GM19023 (cell line): ENCODE measurements around the gene USP2.

Source experiments
- ATAC-seq: cut with Tn5 transposase; IDR thresholded peaks from one replicate; pipeline ENCODE4 v1.9.1; 2021; ENCODE audit warnings: mild to moderate bottlenecking, moderate library complexity; ENCODE audit not compliant: unreplicated experiment

USP2 gene

DNA sequence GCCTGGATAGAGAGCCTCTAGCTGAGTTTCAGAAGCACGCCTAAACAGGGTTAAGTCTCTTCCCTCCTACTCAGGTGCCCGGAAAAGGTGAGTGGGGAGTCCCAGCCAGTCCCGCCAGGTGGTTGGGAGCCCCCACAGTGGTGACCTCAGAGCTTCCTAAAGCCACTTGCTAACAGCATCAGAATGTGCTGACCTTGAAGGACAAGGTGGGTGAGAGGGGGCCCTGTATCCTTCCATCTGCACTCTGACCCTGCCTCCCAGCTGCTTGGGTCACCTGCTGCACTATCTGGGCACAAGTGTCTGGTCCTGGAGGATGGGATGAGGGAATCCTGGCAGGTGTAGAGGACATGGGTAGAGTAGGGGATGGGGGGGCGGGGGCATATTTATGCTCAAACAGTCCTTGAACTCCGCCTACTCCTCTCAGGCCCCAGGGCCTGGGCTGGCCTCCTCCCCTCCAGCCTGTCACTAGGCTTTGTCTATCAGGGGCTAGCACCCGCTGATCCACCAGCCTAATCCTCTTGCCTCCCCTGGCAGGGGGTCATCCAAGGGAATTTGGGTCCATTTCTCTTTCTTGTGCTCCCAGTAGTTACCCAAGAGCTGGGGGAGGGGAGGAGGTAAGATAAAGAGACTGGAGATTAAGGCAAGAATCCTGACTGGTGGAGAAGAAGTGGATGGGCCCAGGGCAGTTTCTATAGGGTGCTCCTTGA, 3.4 kb downstream of the USP2 start:
- ATAC-seq, result no peak

DNA sequence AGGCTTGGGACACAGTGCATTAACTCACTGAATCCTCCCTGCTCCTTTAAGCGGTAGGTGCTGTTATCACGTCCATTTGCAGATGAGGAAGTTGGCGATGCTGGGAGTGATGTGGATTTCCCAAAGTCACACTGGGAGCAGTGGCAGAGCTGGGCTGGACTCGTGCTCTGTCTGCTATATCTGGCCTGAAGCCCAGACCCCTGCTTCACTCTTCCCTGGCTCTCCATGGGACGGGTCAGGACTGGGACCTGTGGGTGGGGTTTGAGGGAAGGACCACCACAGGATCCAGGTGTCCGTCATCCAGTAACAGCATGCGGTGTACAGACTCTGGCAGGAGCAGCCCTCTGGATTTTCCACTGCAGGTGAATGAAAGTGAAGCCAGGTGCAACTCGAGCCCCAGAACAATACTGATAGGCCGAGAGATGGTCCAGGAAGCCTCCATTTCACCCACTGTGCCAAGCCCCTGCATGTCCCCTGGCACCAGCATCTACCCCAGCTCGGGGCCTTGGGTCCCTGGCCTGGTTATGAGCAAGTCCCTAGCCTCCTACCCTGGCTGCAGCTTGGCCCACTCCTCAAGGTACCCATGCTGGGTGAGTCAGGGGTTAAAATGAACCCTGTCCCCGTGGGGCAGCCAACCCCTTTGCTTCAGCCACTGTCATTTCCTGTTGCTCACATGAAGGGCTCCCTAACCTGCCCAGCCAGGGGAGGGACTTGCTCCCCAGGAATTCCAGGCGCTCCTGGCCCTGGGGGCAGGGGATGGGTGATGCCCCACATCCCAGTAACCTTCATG, 4.2 kb downstream of the USP2 start:
- no peak for ATAC-seq

DNA sequence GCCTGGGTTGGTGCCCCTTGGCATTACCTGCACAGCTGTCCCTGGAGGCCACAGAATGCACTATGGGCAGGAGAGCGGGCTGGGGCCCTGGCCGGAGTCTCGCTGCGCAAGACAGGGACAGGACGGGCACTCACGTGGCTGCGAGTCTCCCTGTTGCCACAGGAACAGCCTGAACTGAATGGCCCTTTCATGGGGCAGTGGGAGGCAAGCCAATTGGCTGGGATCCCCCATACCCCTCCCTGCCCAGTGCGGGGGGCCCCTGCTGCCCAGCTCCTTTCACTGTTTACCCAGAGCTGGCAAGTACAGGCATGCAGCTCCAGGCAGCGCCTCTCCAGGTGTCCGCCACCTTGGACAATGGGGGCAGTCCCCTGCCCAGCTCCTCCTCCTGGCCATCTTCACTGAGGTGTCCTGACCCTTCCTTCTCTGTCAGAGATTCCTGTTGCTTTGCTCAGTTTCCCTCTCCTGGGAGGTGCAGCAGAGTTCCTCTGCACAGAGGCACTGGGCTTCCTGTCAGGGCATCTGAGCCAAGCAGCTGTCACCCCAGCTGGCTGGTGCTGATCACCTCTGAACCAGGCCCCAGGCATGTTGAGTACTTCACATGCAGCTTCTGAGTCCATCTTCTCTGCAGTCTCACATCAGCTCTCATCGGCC, 5.2 kb downstream of the USP2 start:
- no peak for ATAC-seq

DNA sequence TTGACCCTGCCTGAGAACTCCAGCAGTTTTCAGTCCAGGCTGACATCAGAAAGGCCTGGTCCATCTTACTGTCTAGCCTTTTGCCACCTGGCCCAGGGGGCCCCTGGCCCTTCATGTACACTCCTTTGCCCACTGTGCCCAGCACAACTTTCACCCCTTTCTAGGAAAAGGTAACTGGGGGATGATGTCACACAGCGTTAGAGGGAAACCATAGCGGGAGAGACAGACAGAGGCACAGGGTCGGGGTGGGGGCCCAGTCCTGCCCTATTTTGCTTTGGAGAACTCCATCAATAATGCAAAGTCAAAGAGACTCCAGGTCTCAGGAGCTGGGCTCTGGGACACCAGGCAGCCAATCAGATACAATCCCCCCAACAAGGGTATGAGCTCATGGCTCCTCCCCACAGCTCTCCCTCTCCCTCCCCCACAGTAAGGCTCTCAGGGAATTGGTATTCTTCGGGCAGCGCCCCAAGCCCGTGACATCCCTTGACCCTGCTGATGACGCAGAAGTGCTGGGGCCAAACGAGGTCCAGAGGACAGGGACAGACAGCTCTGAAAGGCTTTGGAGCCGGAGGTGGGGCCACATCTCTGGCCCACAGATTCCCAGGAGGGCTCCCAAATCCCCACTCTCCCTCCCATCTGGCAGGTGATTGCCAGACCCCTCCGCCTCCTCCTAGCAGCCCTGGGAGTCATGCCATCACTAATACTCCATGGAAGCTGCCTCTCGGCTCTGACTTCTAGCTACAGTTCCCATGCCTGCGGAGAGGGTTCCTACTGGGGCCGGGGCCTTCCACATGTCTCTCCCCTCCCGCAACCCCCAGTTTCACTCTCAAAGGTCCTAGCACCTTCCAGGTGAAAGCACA, 5.9 kb downstream of the USP2 start:
- no peak for ATAC-seq

DNA sequence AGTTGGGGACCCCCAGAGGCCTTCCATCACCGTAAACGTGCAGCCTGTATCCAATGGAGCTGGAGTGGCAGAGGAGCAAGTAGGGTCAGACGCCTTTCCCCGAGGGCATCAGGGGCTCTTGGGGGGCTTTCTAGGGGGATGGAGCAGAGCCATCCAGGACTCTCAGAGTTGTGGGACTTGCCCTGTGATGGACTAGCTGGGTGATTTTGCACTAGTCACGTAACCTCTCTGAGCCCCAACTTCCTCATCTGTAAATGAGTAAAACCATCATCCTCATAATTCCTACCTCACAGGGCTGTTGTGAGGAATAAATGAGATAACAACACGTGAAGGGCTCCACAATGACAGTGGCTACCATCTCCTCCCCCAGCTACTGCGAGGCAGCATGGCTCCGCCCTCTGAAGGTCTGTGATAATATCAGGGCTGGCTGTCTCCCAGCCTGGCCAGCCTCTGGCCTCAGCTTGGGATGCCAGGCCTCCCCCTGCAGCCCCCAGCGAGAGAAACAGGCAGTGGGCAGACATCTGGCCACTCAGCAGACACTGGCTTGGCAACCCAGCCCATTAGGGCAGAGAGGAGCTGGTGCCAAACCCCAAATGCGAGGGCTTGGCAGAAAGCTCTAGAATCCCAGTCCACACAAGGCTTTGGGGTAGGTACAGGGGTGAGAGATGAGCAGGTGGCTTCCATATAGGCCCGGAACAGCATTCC, 6.7 kb downstream of the USP2 start:
- ATAC-seq, result no peak

DNA sequence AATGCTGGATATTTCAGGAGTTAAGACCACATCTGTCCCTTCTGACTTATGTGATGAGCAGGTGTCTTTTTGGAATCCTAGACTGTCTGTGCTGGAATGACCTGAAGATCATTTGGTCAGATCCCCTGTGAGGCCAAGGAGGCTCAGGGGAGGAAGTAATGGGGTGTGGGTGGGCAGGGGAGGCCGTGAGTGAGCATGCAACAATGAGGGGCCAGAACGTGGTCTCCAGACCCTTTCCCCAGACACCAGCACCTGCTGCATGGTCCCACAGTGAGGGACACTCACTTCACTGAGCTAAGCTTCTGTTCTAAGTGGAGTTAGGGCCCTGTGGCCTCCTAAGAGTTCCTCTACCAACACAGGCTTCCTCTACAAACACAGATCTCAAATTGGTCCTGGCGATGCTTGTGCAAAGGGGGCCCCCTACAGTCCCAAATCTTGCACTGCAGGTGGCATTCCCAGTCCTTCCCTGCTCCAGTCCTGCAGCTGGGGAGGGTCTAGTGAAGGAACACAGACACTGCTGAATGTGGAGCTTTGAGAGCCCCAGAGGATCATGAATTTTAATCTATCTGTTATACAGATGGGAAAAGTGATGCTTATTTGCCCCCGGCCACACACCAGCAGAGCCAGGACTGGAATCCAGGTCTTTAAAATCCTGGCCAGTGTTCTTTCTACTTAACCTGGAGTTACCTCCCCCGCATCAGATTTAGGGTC, 7.4 kb downstream of the USP2 start:
- no peak for ATAC-seq

- ATAC-seq, result no peak
Measured at GRCh38 chr11:119373059-119373920, 8.2 kb downstream of the USP2 start.

DNA sequence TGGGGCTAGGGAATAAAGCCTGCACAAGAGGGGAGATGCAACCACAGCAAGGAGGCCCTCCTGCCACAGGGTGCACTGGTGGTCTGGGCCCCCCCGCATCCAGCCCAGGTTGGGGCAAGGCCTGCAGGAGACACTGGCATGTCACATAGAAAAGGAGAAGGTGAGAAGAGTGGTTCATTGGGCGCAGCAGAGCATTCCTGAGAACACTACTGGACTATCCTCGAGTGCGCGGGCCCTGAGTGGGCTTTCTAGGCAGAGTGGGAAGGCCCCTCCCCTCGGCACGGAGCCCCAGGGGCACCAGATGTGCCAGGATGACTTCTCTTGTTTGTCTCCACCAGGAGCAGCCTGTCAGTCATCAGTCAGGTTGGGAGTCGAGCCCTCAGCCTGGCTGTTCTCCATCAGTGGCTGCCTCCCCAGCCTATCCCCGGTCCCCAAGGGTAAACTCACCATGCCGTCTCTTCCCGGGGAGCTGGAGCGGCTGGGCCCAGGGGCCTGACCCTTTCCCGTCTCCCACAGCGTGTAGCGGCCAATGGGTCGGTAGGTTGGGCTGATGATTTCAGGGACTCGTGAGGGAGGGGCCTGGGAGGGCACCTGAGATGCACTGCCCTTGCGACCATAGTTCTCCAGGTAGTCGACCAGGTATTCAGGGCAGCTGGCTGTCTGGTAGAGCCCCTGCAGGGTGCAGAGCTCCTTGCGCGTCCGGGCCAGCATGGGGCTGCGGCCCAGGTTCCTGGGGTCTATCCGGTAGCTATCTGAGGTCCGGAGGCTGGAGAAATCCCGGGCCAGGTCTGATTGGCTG, 9.0 kb downstream of the USP2 start:
- ATAC-seq, result no peak

- ATAC-seq, result no peak
Measured at GRCh38 chr11:119371778-119372182, 9.7 kb downstream of the USP2 start.

GRCh38 chr11:119371067-119371601, 10.4 kb downstream of the USP2 start:
- no peak for ATAC-seq

- ATAC-seq, result no peak
Measured at GRCh38 chr11:119370486-119371046, 10.9 kb downstream of the USP2 start.

DNA sequence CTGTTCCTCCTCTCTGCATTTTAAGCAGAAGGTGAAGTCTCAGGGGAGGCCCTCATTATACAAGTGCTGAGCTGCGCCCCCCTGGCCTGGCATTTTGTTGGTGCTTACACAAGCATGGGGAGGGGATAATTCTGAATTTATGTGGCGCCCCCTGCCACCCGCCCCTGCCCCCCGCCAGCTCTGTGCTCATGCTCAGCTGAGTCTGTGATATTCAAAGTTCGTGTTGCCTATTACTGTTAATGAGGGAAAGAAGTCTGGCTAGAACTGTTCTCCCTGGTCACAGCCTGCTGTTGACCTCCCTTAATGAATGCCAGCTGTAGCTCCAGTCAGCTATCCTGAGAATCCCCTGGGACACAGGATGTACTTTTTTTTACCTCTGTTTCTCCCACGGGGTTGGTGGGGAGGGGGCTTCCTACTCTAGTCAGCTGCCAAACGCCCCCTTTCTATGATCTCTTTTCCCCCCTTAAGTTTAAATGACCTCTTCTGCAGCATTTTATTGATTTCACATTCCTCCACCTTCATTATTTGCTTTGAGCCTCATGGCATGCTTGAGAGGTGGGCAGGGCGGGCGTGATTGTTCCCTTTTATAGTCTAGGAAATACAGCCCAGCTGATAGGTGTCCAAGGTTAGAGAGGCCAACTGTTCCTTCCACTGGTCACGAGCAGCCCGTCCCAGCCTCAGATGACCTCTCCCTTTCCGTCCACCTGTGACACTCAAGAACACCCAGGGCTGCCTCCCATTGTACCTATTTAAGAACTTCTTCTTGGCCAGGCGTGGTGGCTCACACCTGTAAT, 12.2 kb downstream of the USP2 start:
- ATAC-seq, result no peak

DNA sequence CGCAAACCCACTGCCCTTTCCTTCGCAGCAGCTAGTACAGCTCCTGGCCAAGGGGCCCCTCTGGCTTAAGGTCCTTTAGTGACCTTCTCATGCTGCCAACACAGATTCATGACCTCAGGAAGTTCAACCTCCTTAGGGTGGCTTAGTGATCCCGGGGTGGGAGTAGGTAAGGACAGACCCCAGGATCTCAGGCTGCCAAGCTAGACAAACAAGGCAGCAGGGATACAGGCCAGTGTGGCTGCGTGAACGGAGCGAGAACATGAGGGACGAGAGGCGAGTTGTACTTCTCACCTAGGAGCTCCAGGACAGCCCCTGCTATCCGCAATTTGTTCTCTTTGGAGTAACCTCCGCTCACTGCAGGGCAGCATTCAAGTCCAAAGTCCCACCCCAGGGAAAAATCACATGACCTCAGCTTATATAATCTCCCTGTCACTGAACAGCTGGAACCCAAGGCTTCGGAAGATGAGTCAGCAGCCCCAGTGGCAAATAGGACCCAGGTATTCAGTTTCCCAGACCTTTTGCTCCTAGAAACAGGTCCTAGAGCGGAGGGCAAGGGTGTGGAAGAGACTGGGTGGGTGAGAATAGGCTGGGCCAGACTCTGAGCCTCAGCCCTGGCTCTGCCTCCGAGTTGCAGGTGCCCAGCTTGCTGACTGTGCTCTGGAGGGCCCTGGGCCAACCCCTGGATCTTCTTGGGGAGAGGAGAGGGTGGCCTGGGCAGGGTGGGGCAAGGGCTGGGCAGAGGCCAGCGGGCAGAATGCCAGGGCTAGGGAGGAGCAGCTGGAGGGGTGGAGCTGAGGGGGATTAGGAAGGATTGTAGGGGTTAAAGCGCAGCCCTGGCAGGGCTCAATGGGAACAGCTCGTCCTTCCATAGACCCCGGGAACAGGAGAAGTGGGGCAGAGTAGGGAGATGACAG, 13.1 kb downstream of the USP2 start:
- ATAC-seq, result no peak

- no peak for ATAC-seq
Measured at GRCh38 chr11:119367661-119368120, 13.8 kb downstream of the USP2 start.
